Islet precursor cell (in vitro differentiated cells): ENCODE data around the gene LSP1.
A peak's percentile ranks its signal among the peaks of the same experiment; 100 is the strongest.
"Not testable (repeated sequence)": the region's sequence is repeated elsewhere in the genome, so short reads cannot be mapped to it uniquely, and the experiment has no call there.

ENCODE experiments used
- DNase-seq: peaks from one replicate; pipeline ENCODE4 v3.0.0-alpha.2; 2018

The LSP1 gene

GRCh38 chr11:1866226-1866625 lies 13.3 kb downstream of the LSP1 start:
- no peak for DNase-seq

- DNase-seq = no peak
Observed at GRCh38 chr11:1866776-1867175, 13.9 kb downstream of the LSP1 start.

- DNase-seq = no peak
Observed at GRCh38 chr11:1867381-1867780, 14.5 kb downstream of the LSP1 start.

- no peak for DNase-seq
Observed at GRCh38 chr11:1868056-1868635, 15.3 kb downstream of the LSP1 start.

- no peak for DNase-seq
Observed at GRCh38 chr11:1868636-1869291, 15.9 kb downstream of the LSP1 start.

GRCh38 chr11:1869427-1870325 lies 16.8 kb downstream of the LSP1 start:
- no peak for DNase-seq

- no peak for DNase-seq
Observed at GRCh38 chr11:1870326-1870696, 17.4 kb downstream of the LSP1 start.

GRCh38 chr11:1870721-1871466 lies 18.0 kb downstream of the LSP1 start:
- no peak for DNase-seq

GRCh38 chr11:1871531-1871930 lies 18.6 kb downstream of the LSP1 start:
- no peak for DNase-seq

GRCh38 chr11:1872267-1872985 lies 19.5 kb downstream of the LSP1 start:
- DNase-seq = no peak

GRCh38 chr11:1873048-1873812 lies 20.3 kb downstream of the LSP1 start:
- no peak for DNase-seq

GRCh38 chr11:1873813-1874150 lies 20.9 kb downstream of the LSP1 start:
- not testable (repeated sequence) for DNase-seq

- DNase-seq = not testable (repeated sequence)
Observed at GRCh38 chr11:1874441-1875092, 21.7 kb downstream of the LSP1 start.

- DNase-seq = no peak
Observed at GRCh38 chr11:1875093-1875850, 22.4 kb downstream of the LSP1 start.

GRCh38 chr11:1875851-1876301 lies 23.0 kb downstream of the LSP1 start:
- DNase-seq = not testable (repeated sequence)

GRCh38 chr11:1876361-1877063 lies 23.6 kb downstream of the LSP1 start:
- peak; percentile 82 for DNase-seq

GRCh38 chr11:1877211-1878136 lies 24.6 kb downstream of the LSP1 start:
- no peak for DNase-seq
